HG03097 (cell line): ENCODE data around the gene PLAAT3.
"Not testable (repeated sequence)": the region's sequence is repeated elsewhere in the genome, so short reads cannot be mapped to it uniquely, and the experiment has no call there.

ENCODE experiments used
- ATAC-seq: cut with Tn5 transposase; IDR thresholded peaks from one replicate; pipeline ENCODE4 v1.9.1; 2021; ENCODE audit not compliant: unreplicated experiment, low FRiP score

PLAAT3 gene

GRCh38 chr11:63609971-63610580, 4.2 kb downstream of the PLAAT3 start:
- no peak for ATAC-seq

GRCh38 chr11:63609536-63609935, 4.7 kb downstream of the PLAAT3 start:
- no peak for ATAC-seq

- no peak for ATAC-seq
Measured at GRCh38 chr11:63608353-63609345, 5.6 kb downstream of the PLAAT3 start.

- no peak for ATAC-seq
Measured at GRCh38 chr11:63603180-63603518, 11.1 kb downstream of the PLAAT3 start.

GRCh38 chr11:63602290-63603179, 11.7 kb downstream of the PLAAT3 start:
- not testable (repeated sequence) for ATAC-seq

- ATAC-seq, result no peak
Measured at GRCh38 chr11:63599211-63600122, 14.8 kb downstream of the PLAAT3 start.

GRCh38 chr11:63598556-63598955, 15.7 kb downstream of the PLAAT3 start:
- no peak for ATAC-seq

GRCh38 chr11:63595296-63595695, 18.9 kb downstream of the PLAAT3 start:
- no peak for ATAC-seq

GRCh38 chr11:63592975-63593395, 21.2 kb downstream of the PLAAT3 start:
- no peak for ATAC-seq

- ATAC-seq, result no peak
Measured at GRCh38 chr11:63590024-63590788, 24.0 kb downstream of the PLAAT3 start.

GRCh38 chr11:63589000-63589399, 25.2 kb downstream of the PLAAT3 start:
- ATAC-seq, result no peak

- ATAC-seq, result no peak
Measured at GRCh38 chr11:63586451-63587166, 27.6 kb downstream of the PLAAT3 start.

- ATAC-seq, result no peak
Measured at GRCh38 chr11:63583357-63583677, 30.9 kb downstream of the PLAAT3 start.

- not testable (repeated sequence) for ATAC-seq
Measured at GRCh38 chr11:63581224-63581623, 33.0 kb downstream of the PLAAT3 start.

- ATAC-seq, result not testable (repeated sequence)
Measured at GRCh38 chr11:63578882-63579281, 35.4 kb downstream of the PLAAT3 start.

GRCh38 chr11:63574856-63575602, 39.2 kb downstream of the PLAAT3 start:
- no peak for ATAC-seq

- ATAC-seq, result peak; percentile 61
Measured at GRCh38 chr11:63573881-63574855, 40.1 kb downstream of the PLAAT3 start.
